NCI-H82 treated with DMSO at 0.1 percent for 48 hours (cell line): ENCODE results near the gene KLHL14.

Source experiments
- DNase-seq: peaks from one replicate; lab custom pipeline; 2025; ENCODE audit not compliant: unreplicated experiment; lab: John Stamatoyannopoulos, UW

KLHL14 gene

DNA sequence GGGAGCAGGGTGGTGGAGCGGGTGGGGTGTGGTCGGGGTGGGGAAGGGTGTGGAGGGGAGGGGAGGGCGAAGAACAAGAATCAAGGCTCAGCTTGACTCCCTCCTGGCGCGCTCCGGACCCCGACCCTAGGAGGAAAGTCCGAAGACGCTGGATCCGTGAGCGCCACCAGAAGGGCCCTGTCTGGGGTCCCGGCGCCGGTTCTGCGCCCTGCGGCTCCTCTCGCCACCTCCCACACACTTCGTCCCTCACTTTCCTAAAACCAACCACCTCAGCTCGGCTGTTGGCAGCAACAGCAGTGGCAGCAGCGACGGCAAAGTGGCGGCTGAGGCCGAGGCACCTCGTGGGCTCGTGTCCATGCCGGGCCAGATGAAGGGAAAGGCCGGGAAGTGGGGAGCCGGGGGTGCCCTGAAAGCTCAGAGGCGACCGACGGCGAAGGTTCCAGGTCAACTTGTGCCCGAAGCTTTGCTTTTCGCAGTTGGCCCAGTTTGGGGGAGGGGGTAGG, 2.1 kb downstream of the KLHL14 start:
- DNase-seq = no peak

- no peak for DNase-seq
Observed at GRCh38 chr18:32770054-32770665, 2.7 kb downstream of the KLHL14 start.

DNA sequence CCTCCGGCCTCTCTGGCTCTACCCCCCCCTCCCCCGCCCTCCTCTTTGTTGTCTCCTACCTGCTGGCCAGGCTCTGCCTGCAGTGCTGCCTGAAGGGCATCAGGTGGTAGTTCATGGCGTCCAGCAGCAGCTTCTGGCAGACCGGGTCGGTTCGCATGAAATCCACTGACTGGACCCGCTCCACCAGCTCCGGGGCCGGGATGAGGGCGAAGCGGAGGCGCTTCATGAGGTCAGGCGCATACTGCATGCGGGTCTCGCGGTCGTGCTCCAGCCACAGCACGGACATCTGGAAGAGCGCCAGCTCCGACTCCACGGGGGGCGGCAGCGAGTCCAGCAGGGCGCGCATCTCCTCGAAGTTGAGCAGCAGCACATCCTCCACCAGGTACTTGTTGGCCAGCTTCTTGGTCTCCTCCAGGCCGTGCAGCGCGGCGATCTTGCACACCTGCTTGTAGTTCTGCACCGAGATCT, 3.2 kb downstream of the KLHL14 start:
- no peak for DNase-seq

DNA sequence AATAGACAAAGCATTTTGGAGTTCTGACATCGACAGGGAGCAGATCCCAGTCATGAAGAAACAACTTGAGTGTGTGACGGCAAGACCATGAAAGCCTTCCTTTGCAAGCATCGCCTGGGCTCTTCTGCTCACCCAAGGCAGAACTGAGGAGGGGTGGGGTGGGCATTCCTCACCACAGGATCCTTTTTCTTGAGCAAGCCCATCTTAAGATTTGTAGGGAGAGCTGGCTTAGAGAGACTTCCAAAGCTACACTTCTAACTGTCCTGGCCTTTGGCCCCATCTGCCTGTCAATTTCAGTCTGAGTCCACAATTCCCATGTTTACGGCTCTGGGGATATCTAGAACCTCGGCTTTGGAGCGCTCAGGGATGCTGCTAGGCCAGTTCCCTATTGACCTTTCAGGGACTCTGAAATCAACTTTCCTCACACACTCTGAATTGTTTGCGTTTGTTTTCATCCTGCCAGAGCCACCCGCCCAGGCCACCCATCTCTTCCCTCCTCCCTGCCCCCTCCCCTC, 3.7 kb downstream of the KLHL14 start:
- DNase-seq = no peak

DNA sequence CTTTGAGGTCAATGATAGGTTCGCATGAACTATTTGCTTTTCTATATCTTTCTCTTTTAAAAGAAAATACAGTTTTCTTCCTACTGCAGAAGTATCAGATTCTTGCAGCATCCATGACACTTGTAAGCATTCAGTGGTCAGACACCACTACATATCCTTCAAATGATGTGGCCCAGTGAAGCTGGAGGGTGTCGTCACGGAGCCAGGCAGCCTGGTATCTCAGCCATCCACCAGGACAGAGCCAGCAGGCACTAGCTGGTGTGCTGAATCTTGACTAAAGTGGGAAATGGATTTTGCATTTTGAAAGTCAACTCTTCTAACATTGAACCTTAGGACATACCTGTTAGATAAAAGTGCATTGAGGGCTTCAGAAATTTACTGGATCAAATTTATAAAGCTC, 5.4 kb downstream of the KLHL14 start:
- DNase-seq = no peak

- DNase-seq = no peak
Observed at GRCh38 chr18:32764611-32765244, 8.1 kb downstream of the KLHL14 start.

DNA sequence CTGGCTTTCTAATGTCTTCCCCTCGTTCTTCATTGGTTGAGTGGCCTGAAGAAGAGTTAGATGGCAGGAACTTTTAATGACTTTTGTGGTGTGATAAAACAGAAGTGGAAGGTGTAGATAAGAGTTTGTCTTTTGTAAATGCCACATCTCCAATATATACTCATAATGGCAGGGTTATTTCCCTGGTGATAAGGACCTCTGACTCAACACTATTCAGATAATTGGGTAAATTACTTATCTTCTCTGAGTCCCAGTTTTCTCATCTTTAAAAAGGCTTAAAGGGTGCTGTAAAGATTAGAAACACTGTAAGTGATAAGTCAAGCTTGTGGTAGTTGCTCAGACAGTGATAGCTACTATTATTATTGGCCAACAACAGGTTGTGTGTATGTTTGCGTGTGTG, 9.5 kb downstream of the KLHL14 start:
- no peak for DNase-seq

- DNase-seq = no peak
Observed at GRCh38 chr18:32761231-32761630, 11.6 kb downstream of the KLHL14 start.

- DNase-seq = no peak
Observed at GRCh38 chr18:32760391-32760790, 12.4 kb downstream of the KLHL14 start.

DNA sequence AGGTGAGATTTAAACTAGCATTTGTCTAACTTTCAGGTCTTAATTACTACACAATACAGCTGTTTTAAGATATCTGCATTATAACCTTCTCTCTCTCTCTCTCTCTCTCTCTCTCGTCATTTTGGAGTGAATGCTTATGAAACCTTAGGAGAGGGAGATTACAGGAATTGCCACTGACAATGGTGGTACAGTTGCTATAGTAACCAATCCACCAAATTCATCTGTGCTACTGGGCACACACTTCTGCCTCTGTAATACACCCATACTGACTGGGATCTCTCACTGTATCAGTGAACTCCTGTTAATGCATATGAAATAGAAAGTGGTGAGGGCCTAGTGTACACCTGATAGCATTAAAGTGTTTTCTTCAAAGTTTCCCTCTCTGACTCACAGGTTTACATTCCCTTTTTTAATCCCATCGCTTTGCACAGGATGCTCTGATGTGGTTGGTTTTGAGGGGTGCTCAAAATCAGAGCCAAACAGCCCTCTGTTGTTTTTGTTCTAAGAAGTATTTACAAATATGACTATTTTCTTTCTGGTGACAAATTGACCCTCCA, 13.1 kb downstream of the KLHL14 start:
- DNase-seq = no peak

GRCh38 chr18:32754508-32755263, 18.1 kb downstream of the KLHL14 start:
- no peak for DNase-seq

- DNase-seq = peak; percentile 93
Observed at GRCh38 chr18:32753656-32754260, 19.1 kb downstream of the KLHL14 start.

DNA sequence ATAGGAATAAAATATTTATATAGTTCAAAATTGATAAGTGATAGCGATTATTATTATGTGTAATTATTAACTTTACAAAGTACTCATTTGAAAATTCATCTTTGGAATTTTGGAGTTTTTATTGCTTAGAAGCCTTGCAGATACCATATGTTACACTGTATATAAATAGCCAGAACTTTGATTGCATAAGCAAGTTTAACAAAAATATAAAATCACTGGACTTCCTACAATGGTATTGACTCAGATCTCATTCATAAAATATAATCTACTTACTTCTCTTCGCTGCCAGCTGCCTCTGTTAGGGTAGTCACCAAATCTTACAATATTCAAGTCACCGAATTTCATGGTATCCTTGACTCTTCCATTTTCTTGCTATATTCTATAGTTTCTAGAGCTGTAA, 22.5 kb downstream of the KLHL14 start:
- no peak for DNase-seq

DNA sequence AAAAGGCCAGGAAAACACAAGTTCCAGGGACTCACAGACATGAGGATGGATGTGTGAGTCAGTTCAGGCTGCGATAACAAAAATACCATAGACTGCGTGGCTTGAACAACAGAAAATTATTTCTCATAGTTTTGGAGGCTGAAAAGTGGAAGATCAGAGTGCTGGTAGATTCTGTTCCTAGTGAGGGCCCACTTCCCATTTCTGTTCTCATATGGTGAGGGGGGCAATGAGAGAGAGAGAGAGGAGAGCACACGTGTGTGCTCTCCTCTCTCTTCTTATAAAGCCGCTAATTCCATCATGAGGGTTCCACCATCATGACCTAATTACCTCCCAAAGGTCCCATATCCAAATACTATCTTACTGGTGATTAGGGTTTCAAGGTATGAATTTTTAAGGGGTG, 23.0 kb downstream of the KLHL14 start:
- DNase-seq = no peak

DNA sequence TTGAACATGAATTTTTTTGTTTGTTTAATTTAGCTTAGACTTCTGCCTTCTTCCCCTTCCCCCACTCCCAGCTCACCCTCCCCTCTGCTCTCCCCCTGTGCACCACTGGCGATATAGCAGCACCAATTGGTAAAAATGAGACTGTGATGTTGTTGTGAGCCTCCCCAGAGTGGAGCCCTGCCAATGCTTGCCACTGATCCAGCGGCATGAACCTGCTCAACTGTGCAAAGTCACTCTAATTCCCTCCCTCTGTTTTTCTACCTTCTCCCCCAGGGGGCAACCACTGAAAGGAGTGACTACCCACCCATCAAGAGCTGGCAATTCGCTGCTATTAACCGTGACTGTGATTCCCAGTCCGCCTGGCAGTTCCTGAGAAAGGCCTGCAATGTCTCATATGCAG, 30.2 kb downstream of the KLHL14 start:
- no peak for DNase-seq

- DNase-seq = no peak
Observed at GRCh38 chr18:32735781-32736180, 37.0 kb downstream of the KLHL14 start.

DNA sequence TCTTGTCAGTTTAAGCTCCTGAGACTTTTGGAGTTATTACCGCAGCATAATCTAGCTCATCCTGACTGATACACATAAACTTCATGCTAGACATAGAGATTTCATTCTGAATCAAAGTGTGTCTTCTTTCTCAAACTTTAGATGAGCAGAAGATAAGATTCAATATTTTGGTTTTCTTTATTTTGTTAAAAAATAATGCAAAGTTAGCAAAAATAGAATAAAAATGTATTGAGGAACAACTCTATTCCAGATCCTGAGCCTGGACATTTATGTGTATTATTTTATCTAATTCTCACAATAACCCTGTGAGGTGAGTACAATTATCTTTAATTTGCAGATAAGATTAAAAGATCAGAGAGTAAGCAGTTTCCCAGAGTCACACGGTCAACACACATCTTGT, 38.4 kb downstream of the KLHL14 start:
- DNase-seq = no peak

DNA sequence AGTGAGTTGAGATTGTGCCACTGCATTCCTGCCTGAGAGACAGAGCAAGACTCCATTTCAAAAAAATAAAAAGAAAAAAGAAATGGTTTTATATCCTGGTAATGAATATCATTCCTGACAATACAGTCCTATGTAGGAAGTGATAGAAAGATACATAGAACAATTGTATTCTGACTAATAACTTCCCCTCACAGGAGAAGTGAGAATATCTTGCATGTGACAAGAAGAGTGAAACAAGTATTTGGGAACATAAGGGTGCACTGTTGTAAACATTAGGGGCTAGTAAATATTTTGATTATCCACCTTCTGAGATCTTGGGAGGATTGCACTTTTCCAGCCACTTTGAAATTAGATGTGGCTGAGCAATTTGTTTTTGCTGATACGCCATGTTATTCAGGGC, 40.7 kb downstream of the KLHL14 start:
- no peak for DNase-seq

DNA sequence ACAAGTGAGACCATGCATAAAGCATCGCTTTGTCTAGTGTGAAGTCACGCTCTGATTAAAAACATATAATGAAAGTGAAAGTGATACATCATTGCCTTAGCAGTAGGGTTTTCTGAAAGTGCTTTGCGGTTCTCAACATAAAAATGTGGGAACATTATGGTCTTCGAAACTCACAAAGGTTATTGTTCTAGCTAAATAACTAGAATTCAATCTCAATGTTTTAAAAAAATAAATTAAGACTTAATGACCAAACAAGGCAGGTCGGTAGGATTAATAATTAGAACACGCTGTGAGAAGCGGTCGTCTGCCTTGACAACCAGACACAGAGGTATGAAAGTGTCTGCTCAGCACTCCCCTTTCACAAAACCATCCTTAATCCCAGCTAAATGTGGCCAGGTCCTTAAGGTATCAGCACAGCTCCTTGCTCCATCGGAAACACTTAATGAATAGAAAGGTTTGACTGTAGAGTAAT, 42.2 kb downstream of the KLHL14 start:
- no peak for DNase-seq

GRCh38 chr18:32730068-32730467, 42.8 kb downstream of the KLHL14 start:
- DNase-seq = no peak
